Mesenchymal stem cell (in vitro differentiated cells and primary cell): Measurements from ENCODE around the gene TRIO.

Experiments
- DNase-seq: peaks from one replicate; pipeline ENCODE4 v3.0.0-alpha.2; 2013
- H2AFZ ChIP-seq: one replicate; pipeline ENCODE4 v1.6.1; 2013; ENCODE audit warnings: low read depth, mild to moderate bottlenecking, control low read depth, inconsistent platforms, low read length, moderate library complexity
- H2AK5ac ChIP-seq: 2 replicates; pipeline ENCODE4 v1.6.1; 2013; ENCODE audit warnings: low read length, moderate library complexity, mild to moderate bottlenecking, inconsistent platforms; ENCODE audit not compliant: severe bottlenecking
- H2BK120ac ChIP-seq: one replicate; pipeline ENCODE4 v1.6.1; 2013; ENCODE audit warnings: low read depth, mild to moderate bottlenecking, inconsistent platforms, low read length, moderate library complexity
- H2BK12ac ChIP-seq, 2 experiments: one replicate each; pipeline ENCODE4 v1.6.1; 2013; ENCODE audit warnings: inconsistent platforms in 2 of 2, low read length in 2 of 2, mild to moderate bottlenecking in 2 of 2, moderate library complexity in 2 of 2, control low read depth in 1 of 2
- H2BK15ac ChIP-seq: one replicate; pipeline ENCODE4 v1.6.1; 2013; ENCODE audit warnings: mild to moderate bottlenecking, low read depth, inconsistent platforms; ENCODE audit not compliant: poor library complexity, severe bottlenecking
- H2BK5ac ChIP-seq: 2 replicates; pipeline ENCODE4 v1.6.1; 2013; ENCODE audit warnings: low read depth, mild to moderate bottlenecking, low read length, control low read depth, inconsistent platforms; ENCODE audit not compliant: poor library complexity, severe bottlenecking
- H3K14ac ChIP-seq, 2 experiments: one replicate each; pipeline ENCODE4 v1.6.1; 2013; ENCODE audit warnings: inconsistent platforms in 2 of 2, low read length in 2 of 2, control low read depth in 1 of 2, mild to moderate bottlenecking in 1 of 2, moderate library complexity in 1 of 2
- H3K18ac ChIP-seq, 2 experiments: one replicate each; pipeline ENCODE4 v1.6.1; 2013; ENCODE audit warnings: inconsistent platforms in 2 of 2, low read length in 2 of 2, control low read depth in 1 of 2, low read depth in 1 of 2, mild to moderate bottlenecking in 1 of 2
- H3K23ac ChIP-seq, 2 experiments: one replicate each; pipeline ENCODE4 v1.6.1; 2013; ENCODE audit warnings: inconsistent platforms in 2 of 2, low read length in 2 of 2, mild to moderate bottlenecking in 2 of 2, moderate library complexity in 2 of 2, control low read depth in 1 of 2
- H3K27ac ChIP-seq: 2 replicates; pipeline ENCODE4 v1.5.1; 2013; ENCODE audit warnings: mild to moderate bottlenecking, moderate library complexity, low read length, control low read depth, inconsistent platforms; ENCODE audit not compliant: poor library complexity, severe bottlenecking
- H3K27me3 ChIP-seq, 2 experiments: 2 replicates each; pipeline versions ENCODE4 v1.6.1 to v1.7.0; 2013; ENCODE audit warnings: low read length in 2 of 2, mild to moderate bottlenecking in 2 of 2, moderate library complexity in 2 of 2, control low read depth in 1 of 2, inconsistent platforms in 1 of 2; ENCODE audit not compliant: control insufficient read depth in 1 of 2, insufficient read depth in 1 of 2
- H3K36me3 ChIP-seq, 2 experiments: 2 replicates each; pipeline versions ENCODE4 v1.6.1 to v1.7.0; 2013; ENCODE audit warnings: low read length in 2 of 2, control low read depth in 1 of 2, inconsistent platforms in 1 of 2, low read depth in 1 of 2, mild to moderate bottlenecking in 1 of 2; ENCODE audit not compliant: insufficient read depth in 2 of 2, control insufficient read depth in 1 of 2
- H3K4ac ChIP-seq, 2 experiments: one replicate each; pipeline ENCODE4 v1.6.1; 2013; ENCODE audit warnings: inconsistent platforms in 2 of 2, low read length in 2 of 2, mild to moderate bottlenecking in 2 of 2, moderate library complexity in 2 of 2, control low read depth in 1 of 2, low read depth in 1 of 2
- H3K4me1 ChIP-seq: 2 replicates; pipeline ENCODE4 v1.6.1; 2013; ENCODE audit warnings: low read depth, low read length, control low read depth; ENCODE audit not compliant: control insufficient read depth, insufficient read depth
- H3K4me2 ChIP-seq: 2 replicates; pipeline ENCODE4 v1.6.1; 2013; ENCODE audit warnings: low read length, mild to moderate bottlenecking, inconsistent platforms; ENCODE audit not compliant: poor library complexity, severe bottlenecking
- H3K4me3 ChIP-seq, 2 experiments: 2 replicates each; pipeline versions ENCODE4 v1.5.1 to v1.7.0; 2013; ENCODE audit warnings: low read length in 2 of 2, mild to moderate bottlenecking in 2 of 2, control low read depth in 1 of 2, low read depth in 1 of 2; ENCODE audit not compliant: insufficient read depth in 1 of 2
- H3K79me1 ChIP-seq: replicated peaks from 2 replicates; pipeline ENCODE4 v1.6.1; 2013; ENCODE audit warnings: mild to moderate bottlenecking, control low read depth, low read length, inconsistent platforms; ENCODE audit not compliant: poor library complexity, severe bottlenecking
- H3K9ac ChIP-seq: 2 replicates; pipeline ENCODE4 v1.7.0; 2013; ENCODE audit warnings: mild to moderate bottlenecking, low read length, moderate library complexity
- H3K9me3 ChIP-seq: 2 replicates; pipeline ENCODE4 v1.7.0; 2013; ENCODE audit warnings: mild to moderate bottlenecking, low read length; ENCODE audit not compliant: control insufficient read depth
- H4K8ac ChIP-seq: one replicate; pipeline ENCODE4 v1.6.1; 2013; ENCODE audit warnings: inconsistent platforms, mild to moderate bottlenecking, low read length, moderate library complexity
- H4K91ac ChIP-seq: one replicate; pipeline ENCODE4 v1.6.1; 2013; ENCODE audit warnings: mild to moderate bottlenecking, low read length, inconsistent platforms
- WGBS: methylation state at CpG from one replicate; pipeline ENCODE4 v1.1.7; 2013; ENCODE audit warnings: mixed read lengths; 5-methylcytosine and 5-hydroxymethylcytosine counted together

The TRIO gene

GRCh38 chr5:14492331-14492964 lies 349.3 kb downstream of the TRIO start:
- Histone ChIP-seq H2AK5ac (no peak overlapping the region), H2BK12ac (no peak overlapping the region), H3K4me3 (no peak overlapping the region), H3K18ac (no peak overlapping the region), H3K4me2 (no peak overlapping the region), H3K4me1 (peaks cover 3% of the 10 kb centered on the region), H3K27me3 (no peaks in the 10 kb centered on the region), H3K4ac (no peak overlapping the region), H2BK15ac (no peak overlapping the region), H4K91ac (no peak overlapping the region), H3K36me3 (peaks cover 66 to 94% of the 10 kb centered on the region in 2 experiments), H3K9ac (peak overlapping the region; percentile 20), H2AFZ (no peak overlapping the region), H3K79me1 (peaks cover 37% of the 10 kb centered on the region), H2BK120ac (no peak overlapping the region), H3K14ac (no peak overlapping the region), H3K27ac (no peak overlapping the region), H3K23ac (no peak overlapping the region), H3K9me3 (no peaks in the 10 kb centered on the region), H2BK5ac (no peak overlapping the region), H4K8ac (no peak overlapping the region)
- no peak for DNase-seq
- WGBS = 94% methylated on average over 20 of the region's 21 CpGs

DNA sequence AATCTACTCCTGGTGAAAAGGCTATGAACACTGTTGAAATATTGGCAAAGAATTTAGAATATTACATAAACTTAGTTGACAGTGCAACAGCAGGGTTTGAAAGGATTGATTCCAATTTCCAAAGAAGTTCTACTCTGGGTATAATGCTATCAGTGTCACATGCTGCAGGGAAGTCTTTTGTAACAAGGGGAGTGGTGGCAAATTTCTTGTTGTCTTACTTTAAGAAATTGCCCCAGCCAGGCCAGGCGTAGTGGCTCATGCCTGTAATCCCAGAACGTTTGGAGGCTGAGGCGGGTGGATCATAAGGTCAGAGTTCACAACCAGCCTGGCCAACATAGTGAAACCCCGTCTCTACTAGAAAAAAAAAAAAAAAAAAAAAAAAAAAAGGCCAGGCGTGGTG lies 352.2 kb downstream of the TRIO start:
- peaks cover 2% of the 10 kb centered on the region for H3K4me1 ChIP-seq
- H3K79me1 ChIP-seq = peaks cover 29% of the 10 kb centered on the region
- H3K4ac ChIP-seq = no peak overlapping the region
- H4K8ac ChIP-seq = no peak overlapping the region
- no peak overlapping the region for H2BK15ac ChIP-seq
- H2AFZ ChIP-seq = no peak overlapping the region
- no peak overlapping the region for H2BK12ac ChIP-seq
- no peak overlapping the region for H3K4me2 ChIP-seq
- H2BK5ac ChIP-seq = no peak overlapping the region
- no peak for DNase-seq
- H3K9ac ChIP-seq = peak overlapping the region; percentile 2
- no peak overlapping the region for H3K27ac ChIP-seq
- no peak overlapping the region for H3K23ac ChIP-seq
- H2BK120ac ChIP-seq = no peak overlapping the region
- no peaks in the 10 kb centered on the region for H3K27me3 ChIP-seq
- peaks cover 61 to 98% of the 10 kb centered on the region in 2 experiments for H3K36me3 ChIP-seq
- H4K91ac ChIP-seq = no peak overlapping the region
- no peak overlapping the region for H3K18ac ChIP-seq
- 93% methylated on average over 4 of the region's 5 CpGs for whole genome bisulfite sequencing
- no peak overlapping the region for H3K14ac ChIP-seq
- H3K4me3 ChIP-seq = no peak overlapping the region
- no peaks in the 10 kb centered on the region for H3K9me3 ChIP-seq
- H2AK5ac ChIP-seq = no peak overlapping the region

- H2BK5ac ChIP-seq = no peak overlapping the region
- H3K4ac ChIP-seq = no peak overlapping the region
Measured at GRCh38 chr5:14497311-14497710, 354.2 kb downstream of the TRIO start.

DNA sequence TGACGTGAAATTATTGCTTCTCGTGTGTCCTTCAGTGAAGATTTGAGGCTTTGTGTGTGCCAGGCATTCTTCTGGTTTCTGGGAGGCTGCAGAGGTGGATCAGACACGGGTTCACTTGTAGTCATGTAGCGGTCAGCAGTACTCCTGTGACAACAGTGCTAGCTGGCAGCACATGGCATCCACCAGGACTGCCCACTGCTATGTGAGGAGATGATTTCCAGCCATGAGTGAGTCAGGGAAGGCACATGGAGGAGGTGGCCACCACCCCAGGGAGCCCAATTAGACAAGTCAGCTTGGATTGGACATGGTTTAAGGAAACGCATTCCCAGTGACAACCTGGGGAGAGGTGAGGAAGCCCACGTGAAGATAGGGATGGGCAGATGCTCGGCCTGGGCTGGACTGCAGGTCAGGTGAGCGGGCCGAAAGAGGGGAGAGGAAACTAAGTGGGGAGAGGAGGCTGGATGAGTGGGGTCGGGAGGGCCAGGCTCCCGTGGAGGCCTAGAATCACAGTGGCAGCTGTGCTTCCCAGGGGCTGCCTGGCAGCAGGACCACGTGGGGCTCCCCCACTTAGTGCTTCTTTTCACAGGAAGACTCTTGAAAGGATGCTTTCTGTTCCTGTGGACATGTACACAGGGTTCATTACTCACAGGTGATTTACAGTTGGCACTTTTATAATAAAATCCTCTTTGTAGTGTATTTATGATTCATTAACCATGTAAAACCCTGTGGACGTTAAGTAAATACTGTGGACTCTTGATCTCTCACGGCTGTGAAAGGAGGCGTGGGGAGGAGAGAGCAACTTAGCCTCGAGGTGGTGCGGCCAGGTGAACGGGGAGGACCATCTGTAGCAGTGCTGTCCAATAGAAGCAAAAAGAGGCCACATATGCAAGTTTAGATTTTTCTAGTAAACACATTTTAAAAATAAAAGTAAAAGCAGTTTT lies 358.5 kb downstream of the TRIO start:
- Histone ChIP-seq H3K4ac (no peak overlapping the region), H3K4me1 (peaks cover 9% of the 10 kb centered on the region), H3K23ac (no peak overlapping the region), H2AK5ac (no peak overlapping the region), H3K4me3 (no peak overlapping the region), H2BK12ac (no peak overlapping the region), H3K18ac (no peak overlapping the region), H2BK15ac (no peak overlapping the region), H3K4me2 (no peak overlapping the region), H3K27me3 (no peaks in the 10 kb centered on the region), H4K8ac (no peak overlapping the region), H2BK120ac (no peak overlapping the region), H2AFZ (no peak overlapping the region), H3K36me3 (peaks cover 87 to 99% of the 10 kb centered on the region in 2 experiments), H3K9ac (peak overlapping the region; percentile 48), H3K14ac (no peak overlapping the region), H3K9me3 (no peaks in the 10 kb centered on the region), H3K79me1 (peaks cover 37% of the 10 kb centered on the region), H2BK5ac (no peak overlapping the region), H4K91ac (no peak overlapping the region), H3K27ac (peak overlapping the region; percentile 16)
- DNase-seq = no peak
- WGBS = 94% methylated on average over 17 of the region's 18 CpGs

More at GRCh38 chr5:14497311-14497710, 354.2 kb downstream of the TRIO start:
- H4K91ac ChIP-seq = no peak overlapping the region
- H3K23ac ChIP-seq = no peak overlapping the region
- no peak overlapping the region for H3K4me2 ChIP-seq
- H3K27ac ChIP-seq = no peak overlapping the region
- no peak overlapping the region for H3K14ac ChIP-seq
- H2BK12ac ChIP-seq = no peak overlapping the region
- H3K27me3 ChIP-seq = no peaks in the 10 kb centered on the region
- peaks cover 4% of the 10 kb centered on the region for H3K4me1 ChIP-seq
- no peak overlapping the region for H3K18ac ChIP-seq
- no peak overlapping the region for H2AK5ac ChIP-seq
- peaks cover 62 to 98% of the 10 kb centered on the region in 2 experiments for H3K36me3 ChIP-seq
- no peak overlapping the region for H3K9ac ChIP-seq
- WGBS = 99% methylated on average over 7 of the region's 7 CpGs
- DNase-seq = no peak
- H3K4me3 ChIP-seq = no peak overlapping the region
- no peak overlapping the region for H4K8ac ChIP-seq
- no peak overlapping the region for H2AFZ ChIP-seq
- no peak overlapping the region for H2BK120ac ChIP-seq
- H3K79me1 ChIP-seq = peaks cover 25% of the 10 kb centered on the region
- no peaks in the 10 kb centered on the region for H3K9me3 ChIP-seq
- H2BK15ac ChIP-seq = no peak overlapping the region
